ENCODE data around the gene HJV.

The HJV gene

GRCh38 chr1:145992958-145993617 lies 28.4 kb downstream of the HJV start:
- no peak for DNase-seq

DNA sequence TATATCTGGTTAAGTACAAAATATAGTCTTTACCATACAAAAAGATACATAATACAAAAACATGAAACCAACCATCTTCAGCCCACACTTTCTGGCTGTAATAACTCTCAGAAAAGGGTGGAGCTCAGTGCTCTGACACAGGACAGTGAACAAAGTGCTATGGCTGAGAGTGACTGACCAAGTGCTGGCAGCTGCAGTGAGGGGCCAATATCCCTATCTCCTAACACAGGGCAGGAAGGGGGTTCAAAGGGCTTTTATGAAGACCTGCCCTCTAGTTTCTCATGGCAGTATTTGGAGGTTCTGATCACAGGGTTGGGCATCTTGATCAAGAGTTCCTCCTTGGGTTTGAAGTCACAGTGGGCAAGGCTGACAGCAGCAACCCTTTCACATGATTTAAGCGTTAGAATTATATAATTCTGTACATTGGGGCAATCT lies 29.0 kb downstream of the HJV start:
- DNase-seq, result no peak

DNA sequence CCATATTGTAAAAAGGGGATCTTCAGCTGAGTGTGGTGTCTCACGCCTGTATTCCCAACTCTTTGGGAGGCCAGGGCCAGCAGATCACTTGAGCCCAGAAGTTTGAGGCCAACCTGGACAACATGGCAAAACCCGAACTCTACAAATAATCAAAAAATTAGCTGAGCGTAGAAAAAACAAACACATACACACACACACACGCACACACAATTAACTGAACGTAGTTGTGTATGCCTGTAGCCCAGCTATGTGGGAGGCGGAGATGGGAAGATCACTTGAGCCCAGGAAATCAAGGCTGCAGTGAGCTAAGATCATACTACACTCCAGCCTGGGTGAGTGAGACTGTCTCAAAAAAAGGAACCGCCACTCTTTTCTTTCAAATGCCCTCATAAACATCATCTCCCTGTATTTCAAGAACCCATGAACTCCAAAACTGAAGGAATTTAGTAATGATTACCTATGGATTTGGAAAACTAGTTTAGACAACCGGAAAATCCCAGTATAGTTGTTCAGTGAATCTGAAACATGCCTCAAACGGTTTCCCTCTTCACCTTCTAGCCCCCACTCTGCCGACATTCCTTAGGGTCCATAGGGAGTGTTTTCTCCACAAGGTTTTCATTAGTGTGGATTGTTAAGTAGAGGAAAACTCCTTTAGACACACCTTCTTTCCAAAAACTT lies 29.7 kb downstream of the HJV start:
- peak in 1 of 2 donors; percentile 37 for DNase-seq

- DNase-seq, result no peak
These were observed 31.2 kb downstream of the HJV start for GRCh38 chr1:145990249-145990855.

- no peak for DNase-seq
These were observed 32.8 kb downstream of the HJV start for GRCh38 chr1:145988773-145989172.

DNA sequence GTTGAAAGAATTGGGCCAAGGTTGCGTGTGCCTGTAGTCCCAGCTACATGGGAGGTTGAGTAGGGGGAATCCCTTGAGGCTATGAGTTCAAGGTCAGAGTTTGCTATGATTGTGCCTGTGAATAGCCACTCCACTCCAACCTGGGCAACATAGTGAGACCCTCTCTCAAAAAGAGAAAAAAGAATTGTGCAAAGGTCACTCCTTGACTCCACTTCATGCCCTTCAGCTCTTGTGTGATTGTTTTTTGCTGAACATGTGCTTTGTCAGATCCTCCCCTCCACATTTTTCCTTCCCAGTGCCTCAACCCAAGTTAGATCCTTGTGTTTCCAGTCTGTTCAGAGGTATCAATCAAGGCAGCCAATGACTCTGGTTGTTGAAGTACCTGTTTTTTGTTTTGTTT lies 33.6 kb downstream of the HJV start:
- DNase-seq, result no peak

- no peak for DNase-seq
These were observed 35.0 kb downstream of the HJV start for GRCh38 chr1:145986551-145986950.

DNA sequence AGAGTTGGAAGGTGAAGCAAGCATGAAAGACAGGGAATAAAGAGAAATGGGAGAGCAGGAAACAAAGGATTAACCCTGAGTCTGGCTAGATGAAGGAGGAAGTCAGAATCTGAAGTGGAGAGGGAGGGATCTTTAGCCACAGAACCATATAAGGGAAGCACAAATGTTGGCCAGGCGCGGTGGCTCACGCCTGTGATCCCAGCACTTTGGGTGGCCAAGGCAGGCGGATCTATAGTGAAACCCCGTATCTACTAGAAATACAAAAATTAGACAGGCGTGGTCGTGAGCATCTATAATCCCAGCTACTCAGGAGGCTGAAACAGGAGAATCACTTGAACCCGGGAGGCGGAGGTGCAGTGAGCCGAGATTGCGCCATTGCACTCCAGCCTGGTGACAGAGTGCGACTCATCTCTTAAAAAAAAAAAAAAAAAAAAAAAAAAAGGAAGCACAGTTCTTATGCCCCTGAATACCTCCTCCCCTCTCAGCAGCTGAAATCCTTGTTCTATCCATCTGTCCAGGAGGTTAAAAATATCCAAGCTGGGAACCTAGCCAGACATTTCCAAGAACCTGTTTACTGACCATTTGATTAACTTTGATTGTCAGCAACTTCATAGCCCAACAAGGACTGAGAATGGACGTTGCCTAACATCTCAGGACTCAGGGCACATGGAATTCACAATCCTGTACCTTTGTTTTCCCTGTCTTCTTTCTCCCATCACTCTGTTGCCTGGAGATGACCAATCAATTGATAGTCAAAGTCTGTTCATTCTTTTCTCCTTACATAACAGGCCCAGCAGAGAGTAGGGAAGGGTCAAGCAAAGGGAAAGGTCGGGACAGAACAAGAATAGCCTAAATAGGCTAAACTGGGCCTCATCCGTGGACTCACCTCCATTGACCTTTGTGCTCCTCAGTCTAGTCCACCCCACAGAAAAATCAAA lies 35.8 kb downstream of the HJV start:
- peak; percentile 60 to 67 for DNase-seq

- no peak for DNase-seq
These were observed 36.4 kb downstream of the HJV start for GRCh38 chr1:145985129-145985501.

GRCh38 chr1:145983960-145984830 lies 37.3 kb downstream of the HJV start:
- no peak for DNase-seq

GRCh38 chr1:145983206-145983675 lies 38.3 kb downstream of the HJV start:
- DNase-seq, result peak in 1 of 2 donors; percentile 44

DNA sequence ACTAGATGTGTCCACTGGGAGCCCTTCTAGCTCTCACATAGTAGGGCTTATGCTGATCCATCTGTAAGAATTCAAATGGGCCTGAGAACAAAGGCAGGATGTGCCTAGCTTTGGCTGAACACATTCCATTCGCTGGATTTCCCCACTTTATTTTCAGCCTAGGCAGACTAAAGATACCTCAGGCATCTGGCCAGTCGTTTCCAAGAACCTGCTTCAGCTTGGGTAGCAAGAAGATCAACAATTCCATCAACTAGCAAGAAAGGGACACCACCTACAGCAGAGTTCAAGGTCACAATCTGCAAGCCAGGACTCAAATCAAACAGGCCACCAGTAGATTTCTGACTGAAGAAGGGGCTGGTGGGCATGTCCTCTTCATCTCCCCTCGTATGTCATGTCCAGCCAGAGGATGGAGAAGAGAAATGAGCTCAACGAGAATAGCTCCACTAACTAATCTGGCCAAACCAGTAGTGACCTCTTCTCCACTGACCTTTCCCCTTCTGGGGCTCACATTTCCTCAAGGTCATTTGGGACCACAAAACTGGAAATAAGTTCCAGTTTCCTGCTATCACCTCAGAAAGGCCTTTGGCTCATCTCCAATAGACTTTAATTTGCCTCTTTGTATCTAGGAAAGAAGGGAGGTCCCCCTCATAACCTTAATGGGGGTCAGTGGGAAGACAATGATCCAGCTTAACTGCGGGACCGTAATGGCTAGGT lies 39.4 kb downstream of the HJV start:
- DNase-seq, result no peak

DNA sequence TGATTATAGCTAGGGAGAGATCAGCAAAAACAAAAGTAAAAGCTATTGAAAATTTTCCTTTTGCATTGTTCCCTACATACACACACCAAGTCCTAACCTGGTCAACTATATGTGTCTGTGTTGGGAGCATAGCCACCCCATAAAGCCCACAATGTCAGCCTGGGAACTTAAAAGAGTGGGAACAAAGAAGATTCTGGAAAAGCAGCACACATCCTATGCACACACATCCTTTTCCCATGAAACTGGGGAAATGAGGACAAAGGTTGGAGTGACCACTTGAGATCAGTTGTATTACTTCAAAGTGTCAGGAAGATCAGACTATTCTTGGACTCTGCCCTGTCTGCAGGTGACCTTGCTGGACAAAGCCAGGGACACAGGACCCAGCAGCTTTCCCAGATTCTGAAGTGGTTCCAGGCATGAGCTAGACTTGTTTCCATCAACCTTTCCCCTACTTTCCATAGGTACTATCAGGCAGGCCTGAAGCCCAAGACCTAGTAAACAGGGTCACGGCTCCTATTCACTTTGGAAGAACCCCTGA lies 41.0 kb downstream of the HJV start:
- no peak for DNase-seq

DNA sequence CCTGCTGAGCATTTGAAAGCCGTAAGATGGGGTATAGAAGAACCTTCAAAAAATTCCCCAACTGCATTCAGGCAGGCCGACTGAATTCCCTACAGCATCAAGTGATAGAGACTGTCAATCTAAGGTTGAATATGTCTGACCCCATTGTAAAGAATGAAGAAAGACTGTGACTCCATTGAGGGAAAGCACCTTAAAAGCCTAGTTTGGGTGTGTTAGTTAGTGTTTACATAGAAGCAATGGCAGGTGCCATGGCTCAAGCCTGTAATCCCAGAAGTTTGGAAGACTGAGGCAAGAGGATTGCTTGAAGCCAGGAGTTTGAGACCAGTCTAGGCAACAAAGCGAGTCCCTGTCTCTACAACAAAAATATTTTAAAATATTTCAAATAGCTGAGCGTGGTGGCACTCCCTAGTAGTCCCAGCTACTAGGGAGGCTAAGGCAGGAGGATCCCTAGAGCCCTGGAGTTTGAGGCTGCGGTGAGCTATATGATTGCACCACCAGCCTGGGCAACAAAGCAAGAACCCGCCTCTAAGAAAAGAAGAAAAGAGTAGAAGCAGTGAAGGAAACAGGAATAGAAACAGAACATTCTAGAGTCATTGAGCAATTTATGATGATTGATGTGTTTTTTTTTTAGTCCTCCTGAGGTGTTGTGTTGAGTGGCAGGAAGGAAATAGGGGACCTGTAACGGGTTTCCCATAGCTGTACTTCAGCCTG lies 41.6 kb downstream of the HJV start:
- DNase-seq, result no peak

DNA sequence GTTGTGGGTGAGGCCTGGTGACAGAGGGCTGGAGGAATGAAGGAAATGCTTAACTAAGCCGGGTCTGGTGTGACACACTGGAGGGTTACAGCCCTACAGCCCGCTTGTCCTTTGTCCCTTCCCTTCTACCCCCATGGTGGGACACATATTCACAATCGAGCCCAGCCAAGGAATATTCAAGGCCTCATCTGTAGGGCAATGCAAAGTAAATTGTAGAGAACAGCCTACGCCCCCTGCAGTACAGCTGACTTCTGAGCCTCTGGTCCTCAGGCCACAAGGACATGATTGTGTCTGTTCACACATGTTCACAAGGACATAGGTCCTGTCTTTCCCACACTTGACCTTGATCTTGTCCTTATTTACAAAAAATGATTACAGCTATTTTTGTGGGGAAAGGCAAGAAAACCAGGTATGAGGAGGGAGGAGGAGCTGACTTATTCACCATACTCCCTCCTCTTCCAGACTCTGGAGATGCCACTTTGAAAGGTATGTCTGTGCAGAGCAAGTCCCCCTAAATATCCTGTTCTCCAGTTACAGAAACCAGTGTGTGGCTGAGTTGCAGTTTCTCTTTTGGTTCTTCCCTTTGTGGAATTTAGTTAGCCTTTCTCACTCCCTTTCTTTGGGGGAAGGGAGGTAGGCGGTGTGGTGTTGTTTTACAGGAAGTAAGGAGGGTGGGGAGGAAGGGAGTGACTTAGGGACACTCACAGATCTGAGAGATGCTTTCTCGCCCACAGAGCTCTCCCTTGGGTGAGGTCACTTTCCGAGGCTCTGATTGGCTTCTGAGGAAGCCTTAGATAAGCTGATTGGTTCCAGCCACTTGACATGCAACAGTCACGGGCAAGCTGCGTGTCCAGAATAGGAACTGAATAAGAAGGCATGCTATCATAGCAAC lies 42.4 kb downstream of the HJV start:
- DNase-seq, result peak; percentile 98 to 100

- no peak for DNase-seq
These were observed 43.1 kb downstream of the HJV start for GRCh38 chr1:145978471-145978853.

DNA sequence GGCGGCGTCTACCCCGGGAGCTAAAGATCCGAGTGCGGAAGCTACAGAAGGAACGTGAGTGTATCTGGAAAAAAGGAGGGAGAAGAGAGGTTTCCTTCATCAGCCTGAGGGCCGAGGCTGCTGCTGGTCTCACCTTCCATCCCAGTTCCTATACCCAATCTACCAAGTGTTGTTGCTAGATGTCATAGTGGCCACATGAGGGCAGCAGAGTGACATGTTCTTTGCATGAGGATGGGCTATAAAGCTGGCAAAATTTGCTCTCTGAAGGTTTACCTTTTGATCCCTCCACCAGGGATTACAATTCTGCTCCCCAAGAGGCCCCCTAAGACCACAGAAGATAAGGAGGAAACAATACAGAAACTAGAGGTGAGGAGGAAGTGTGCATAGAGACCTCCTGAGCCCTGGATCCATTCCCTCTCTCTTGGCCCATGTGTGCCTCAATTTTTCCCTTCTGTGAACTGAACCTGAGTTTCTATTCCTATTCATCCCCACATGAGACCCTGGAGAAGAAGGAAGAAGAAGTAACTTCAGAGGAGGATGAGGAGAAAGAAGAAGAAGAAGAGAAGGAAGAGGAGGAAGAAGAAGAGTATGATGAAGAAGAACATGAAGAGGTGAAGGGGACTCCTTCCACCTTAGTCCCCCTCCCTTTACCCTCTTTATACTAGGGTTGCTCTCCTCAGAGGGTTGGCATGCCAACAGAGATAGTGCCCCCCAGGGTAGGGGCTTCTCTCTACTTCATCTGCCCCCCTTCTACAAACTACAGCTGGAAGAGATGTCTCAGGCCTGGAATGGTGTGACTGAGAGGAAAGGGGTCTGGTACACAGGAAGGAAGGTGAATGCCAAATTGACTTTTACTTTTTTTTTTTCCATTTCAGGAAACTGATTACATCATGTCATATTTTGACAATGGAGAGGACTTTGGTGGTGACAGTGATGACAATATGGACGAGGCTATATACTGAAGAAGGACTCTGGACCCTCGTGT lies 43.8 kb downstream of the HJV start:
- DNase-seq, result peak; percentile 58 to 79

- DNase-seq, result no peak
These were observed 44.5 kb downstream of the HJV start for GRCh38 chr1:145977016-145977415.
